IPS-11a (cell line): ENCODE data around the gene KIF12.
"Not testable (repeated sequence)": the region's sequence is repeated elsewhere in the genome, so short reads cannot be mapped to it uniquely, and the experiment has no call there.

Source experiments
- H3K4me3 ChIP-seq: one replicate; pipeline ENCODE4 v1.5.1; 2013; ENCODE audit warnings: low read depth, low read length, control low read depth

KIF12 gene

DNA sequence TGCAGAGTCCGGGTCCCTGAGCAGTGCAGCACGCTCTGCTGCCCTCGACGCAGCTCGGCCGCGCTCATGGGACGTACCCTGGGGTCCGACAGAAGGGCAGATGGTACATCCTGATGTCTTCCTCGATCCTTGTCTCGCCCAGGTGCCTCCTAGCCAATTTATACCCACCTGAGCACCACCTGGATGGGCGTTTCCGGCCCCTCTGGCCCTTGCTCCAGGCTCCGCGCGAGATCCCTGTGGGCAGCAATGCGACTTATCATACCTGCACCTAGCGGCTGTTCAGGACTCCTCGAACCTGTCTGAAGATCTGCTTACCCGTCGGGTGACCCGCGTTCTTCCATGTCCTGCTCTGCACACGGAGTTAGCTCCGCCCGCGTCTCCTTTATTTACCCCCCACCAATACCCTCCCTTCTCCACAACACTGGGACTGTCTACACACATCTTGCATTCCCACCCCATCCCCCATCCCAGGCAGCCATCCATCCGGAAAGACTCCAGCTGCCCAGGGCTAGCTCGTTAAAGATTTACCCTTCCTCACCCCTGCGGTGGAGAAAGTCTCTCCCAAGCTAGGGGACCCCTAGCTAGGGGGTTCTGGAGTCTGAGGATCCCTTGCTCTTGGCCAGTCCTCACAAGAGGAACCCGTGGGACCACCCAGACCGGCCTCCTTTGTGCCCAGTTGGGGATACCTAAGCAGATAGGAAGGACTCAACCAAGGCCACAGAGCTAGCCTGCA is at the start of gene KIF12:
KIF12 (minus strand) TSS at position 357 of the 733 bp plus-strand sequence; CDS start at position 341, 16 bp downstream.
- peak within 1 kb of the TSS; percentile 48 for H3K4me3 ChIP-seq

- H3K4me3 ChIP-seq = no peak overlapping the region
Measured at GRCh38 chr9:114146735-114147134, 47.6 kb upstream of the KIF12 start.

GRCh38 chr9:114143234-114143633 is 44.1 kb upstream of the KIF12 start:
- H3K4me3 ChIP-seq = no peak overlapping the region

GRCh38 chr9:114141553-114142402 is 42.7 kb upstream of the KIF12 start:
- no peak overlapping the region for H3K4me3 ChIP-seq

- H3K4me3 ChIP-seq = no peak overlapping the region
Measured at GRCh38 chr9:114140850-114141249, 41.8 kb upstream of the KIF12 start.

DNA sequence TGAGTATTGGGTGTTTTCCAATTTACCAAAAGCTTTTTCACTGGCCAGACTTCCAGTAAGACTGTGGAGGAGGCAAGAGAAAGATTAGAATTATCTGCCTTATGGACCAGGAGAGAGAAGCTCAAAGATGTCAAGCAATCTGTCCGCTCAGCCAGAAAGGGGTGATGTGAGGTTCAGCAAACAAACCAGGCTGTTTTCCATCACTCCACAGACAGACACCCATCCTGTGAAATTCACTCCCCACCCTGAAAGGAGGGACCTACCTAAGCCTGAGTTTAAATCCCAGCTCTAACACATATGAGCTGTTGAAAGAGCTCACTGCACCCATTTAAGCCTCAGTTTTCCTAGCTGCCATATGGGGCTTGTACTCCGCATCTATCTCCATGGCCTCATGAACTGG is 41.3 kb upstream of the KIF12 start:
- no peak overlapping the region for H3K4me3 ChIP-seq

DNA sequence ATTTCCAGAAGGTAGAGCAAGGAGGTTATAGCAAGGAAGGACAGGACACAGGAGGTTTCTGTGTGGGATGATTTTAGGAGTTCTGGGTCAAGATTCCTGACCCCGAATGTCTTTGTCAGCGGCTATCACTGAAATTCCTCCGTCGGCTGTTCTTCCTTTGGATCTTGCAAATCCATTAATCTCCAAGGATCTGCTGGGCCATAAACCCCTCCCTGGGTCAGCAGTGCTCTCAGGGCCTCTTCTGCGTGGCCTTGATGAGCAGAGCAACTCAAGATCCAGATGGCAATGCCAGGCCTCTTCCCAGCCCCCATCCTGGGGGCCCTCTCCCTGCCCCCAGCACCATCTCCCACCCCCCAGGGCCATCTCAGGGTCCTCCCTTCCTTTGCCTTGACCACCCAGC is 40.0 kb upstream of the KIF12 start:
- no peak overlapping the region for H3K4me3 ChIP-seq

GRCh38 chr9:114138552-114138971 is 39.5 kb upstream of the KIF12 start:
- H3K4me3 ChIP-seq = no peak overlapping the region

DNA sequence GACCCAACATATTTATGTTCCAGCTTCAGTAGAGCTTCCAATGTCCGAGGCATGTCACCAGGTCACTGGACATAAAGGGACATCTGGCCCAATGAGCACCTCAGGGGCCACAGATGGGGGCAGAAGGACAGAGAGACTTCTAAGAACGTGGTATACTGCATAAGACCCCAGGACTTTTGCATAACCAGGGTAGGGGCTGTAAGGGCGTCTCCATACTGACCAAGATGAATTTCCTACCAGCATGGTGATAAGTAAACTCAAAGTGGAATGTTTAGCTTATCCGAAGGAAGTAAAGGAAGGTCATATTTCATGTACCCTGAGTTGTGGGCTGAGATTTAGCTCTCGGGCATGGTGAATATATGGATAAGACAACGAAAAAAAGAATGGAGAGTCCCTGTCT is 38.7 kb upstream of the KIF12 start:
- no peak overlapping the region for H3K4me3 ChIP-seq

- no peak overlapping the region for H3K4me3 ChIP-seq
Measured at GRCh38 chr9:114134827-114135396, 35.8 kb upstream of the KIF12 start.

- H3K4me3 ChIP-seq = no peak overlapping the region
Measured at GRCh38 chr9:114132550-114132918, 33.4 kb upstream of the KIF12 start.

DNA sequence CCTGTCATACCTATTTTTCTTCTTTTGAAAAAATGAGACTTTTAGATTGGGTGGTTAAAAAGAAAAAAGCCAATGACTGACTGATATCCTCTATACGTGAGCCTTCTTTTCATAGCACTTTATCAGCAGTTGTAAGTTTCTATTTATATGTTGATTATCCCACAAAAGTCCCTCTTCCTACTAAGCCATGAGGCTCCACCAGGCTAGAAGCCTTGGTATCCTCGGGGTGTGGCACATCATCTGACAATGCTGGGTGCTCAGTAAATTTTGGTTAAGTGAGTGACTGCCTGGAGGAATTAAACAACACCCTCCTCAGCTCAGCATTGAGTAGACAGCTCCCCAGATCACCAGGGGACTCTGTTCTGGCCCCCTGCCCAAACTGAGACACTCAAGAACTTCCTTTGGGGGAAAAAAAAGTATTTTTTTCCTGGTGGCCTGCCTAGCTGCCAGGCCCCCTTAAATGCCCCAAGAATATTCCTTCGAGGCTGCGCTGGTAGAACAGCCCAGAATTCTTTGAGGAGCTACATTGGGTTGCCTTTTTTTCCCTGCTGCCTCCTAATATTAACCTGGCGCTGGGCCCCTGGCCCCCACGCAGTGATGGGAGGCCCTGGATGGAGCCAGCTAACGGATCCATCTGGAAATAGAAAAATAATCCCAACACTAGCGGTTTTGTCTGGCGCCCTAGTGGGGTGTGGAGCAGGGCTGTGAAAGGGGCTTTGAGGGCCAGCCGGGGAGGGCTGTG is 32.9 kb upstream of the KIF12 start:
- no peak overlapping the region for H3K4me3 ChIP-seq

- H3K4me3 ChIP-seq = no peak overlapping the region
Measured at GRCh38 chr9:114130624-114131277, 31.7 kb upstream of the KIF12 start.

GRCh38 chr9:114130141-114130540 is 31.0 kb upstream of the KIF12 start:
- H3K4me3 ChIP-seq = no peak overlapping the region

GRCh38 chr9:114128759-114129158 is 29.7 kb upstream of the KIF12 start:
- not testable (repeated sequence) for H3K4me3 ChIP-seq

DNA sequence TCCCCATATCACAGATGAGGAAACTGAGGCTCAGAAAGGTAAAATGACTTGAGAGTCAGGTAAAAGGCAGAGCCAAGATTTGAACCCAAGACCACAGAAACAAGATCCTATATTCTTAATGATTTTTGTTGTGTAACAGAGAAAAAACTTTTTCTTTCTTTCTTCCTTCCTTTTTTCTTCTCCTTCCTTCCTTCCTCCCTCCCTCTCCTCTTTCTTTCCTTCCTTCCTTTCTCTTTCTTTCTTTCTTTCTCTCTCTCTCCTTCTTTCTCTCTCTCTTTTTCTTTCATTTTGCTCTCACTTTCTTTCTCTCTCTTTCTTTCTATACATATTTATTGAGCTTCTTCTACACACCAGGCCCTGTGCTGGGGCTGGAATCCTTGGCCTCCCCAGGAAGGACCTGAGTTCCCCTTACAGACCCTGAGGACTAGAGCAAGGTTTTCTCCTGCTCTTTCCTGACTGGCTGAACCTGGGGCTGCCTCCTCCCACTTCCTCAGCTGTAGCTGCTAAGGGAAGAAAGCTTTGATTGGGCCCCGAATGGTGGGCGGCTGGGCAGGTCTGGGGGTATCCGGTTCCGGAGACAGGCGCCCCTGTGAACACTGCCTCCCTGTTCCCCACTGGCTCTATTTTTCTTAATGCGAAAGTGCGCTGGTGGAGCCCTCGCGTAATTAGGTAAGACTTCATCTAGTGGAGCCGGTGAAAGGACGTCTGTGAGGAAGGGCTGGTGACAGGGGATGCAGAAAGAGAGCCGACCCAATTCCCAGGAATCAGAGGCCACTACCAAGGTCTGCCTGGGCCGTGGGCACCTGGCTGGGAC is 27.4 kb upstream of the KIF12 start:
- H3K4me3 ChIP-seq = no peak overlapping the region

- no peak overlapping the region for H3K4me3 ChIP-seq
Measured at GRCh38 chr9:114125476-114126013, 26.5 kb upstream of the KIF12 start.

DNA sequence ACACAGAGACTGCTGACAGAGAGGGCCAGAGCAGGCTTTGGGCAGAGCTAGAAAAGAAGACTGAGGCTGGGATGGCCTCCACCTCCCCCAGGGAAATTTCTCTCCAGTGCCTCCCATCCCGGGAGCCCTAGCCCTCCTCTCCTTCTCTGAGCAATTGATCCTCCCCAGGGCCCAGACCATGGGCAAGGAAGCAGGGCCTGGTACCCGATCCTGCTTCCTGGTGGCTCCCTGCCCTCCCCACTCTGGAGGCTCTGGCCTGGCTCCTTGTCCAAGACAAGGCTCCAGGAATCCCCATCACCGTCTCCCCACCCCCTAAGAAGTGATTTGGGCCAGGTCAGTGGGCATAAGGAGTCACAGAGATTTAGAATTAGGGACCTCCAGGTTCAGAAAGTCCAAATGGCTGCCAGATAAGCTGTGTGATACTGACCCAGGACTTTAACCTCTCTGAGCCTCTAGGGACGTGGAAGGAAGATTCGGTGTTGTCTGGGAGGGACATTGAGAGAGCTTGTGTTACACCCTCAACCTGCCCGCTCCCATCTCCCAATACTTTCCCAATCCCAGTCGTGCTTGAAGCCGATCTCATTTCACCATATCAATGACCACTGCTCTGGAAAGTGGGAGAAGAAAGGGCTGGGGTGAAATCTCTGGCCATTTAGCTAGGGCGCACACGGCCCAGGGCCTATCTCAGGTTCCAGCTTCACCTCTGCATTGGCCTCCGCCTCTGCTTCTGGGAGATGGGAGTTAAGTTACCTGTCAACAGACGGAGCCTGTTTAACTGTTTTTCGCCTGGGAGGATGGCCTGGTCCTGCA is 25.8 kb upstream of the KIF12 start:
- no peak overlapping the region for H3K4me3 ChIP-seq

DNA sequence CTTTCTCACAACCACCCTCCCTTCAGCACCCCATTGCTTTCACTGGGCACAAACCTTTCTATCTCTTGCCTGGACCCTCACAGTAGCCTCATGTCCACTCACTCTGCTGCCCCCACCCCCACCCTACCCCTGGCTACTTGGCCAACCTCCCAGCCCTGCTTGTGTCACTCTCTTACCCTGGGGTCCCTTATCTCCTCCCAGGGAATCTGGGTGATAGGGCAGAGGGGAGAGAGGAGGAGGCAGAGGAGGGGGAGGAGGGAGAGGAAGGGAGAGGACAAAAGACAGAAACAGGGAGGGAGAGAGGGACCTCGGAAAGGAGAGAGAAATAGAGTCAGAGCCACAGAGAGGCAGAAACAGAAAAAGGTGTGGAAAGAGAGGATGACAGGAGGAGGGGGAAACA is 25.0 kb upstream of the KIF12 start:
- no peak overlapping the region for H3K4me3 ChIP-seq
